Smooth muscle cell (in vitro differentiated cells): ENCODE results near the gene SIAE. TPM values are rescaled to one million over a fixed set of nuclear protein-coding genes. Genes with fewer than 3 reads are reported as not detected.

Experiments
- DNase-seq: peaks from one replicate; lab custom pipeline; 2025; ENCODE audit not compliant: unreplicated experiment; lab: John Stamatoyannopoulos, UW
- H2AFZ ChIP-seq: fragments of 200-600 bp; sonication (generic); 2 replicates; pipeline ENCODE4 v1.6.0; 2016; ENCODE audit warnings: antibody characterized with exemption, low read depth, mild to moderate bottlenecking
- H3F3A ChIP-seq: fragments of 200-600 bp; sonication (generic); 2 replicates; pipeline ENCODE4 v1.6.0; 2017; ENCODE audit warnings: antibody characterized with exemption, low read depth
- H3K27ac ChIP-seq: fragments of 200-600 bp; sonication (generic); 2 replicates; pipeline ENCODE4 v1.5.1; 2016; ENCODE audit warnings: low read depth, mild to moderate bottlenecking
- H3K27me3 ChIP-seq: fragments of 200-600 bp; sonication (generic); 2 replicates; pipeline ENCODE4 v1.6.1; 2016; ENCODE audit warnings: low read depth, mild to moderate bottlenecking
- H3K36me3 ChIP-seq: fragments of 200-600 bp; sonication (generic); 2 replicates; pipeline ENCODE4 v1.5.1; 2016; ENCODE audit warnings: low read depth
- H3K4me1 ChIP-seq: fragments of 200-600 bp; sonication (generic); 2 replicates; pipeline ENCODE4 v1.5.1; 2016; ENCODE audit warnings: low read depth
- H3K4me2 ChIP-seq: fragments of 200-600 bp; sonication (generic); 2 replicates; pipeline ENCODE4 v1.6.0; 2016; ENCODE audit warnings: mild to moderate bottlenecking
- H3K4me3 ChIP-seq: fragments of 200-600 bp; sonication (generic); 2 replicates; pipeline ENCODE4 v1.5.1; 2016; ENCODE audit warnings: mild to moderate bottlenecking
- H3K79me2 ChIP-seq: fragments of 200-600 bp; sonication (generic); 2 replicates; pipeline ENCODE4 v1.6.0; 2016; ENCODE audit warnings: low read depth, mild to moderate bottlenecking
- H3K9ac ChIP-seq: fragments of 200-600 bp; sonication (generic); 2 replicates; pipeline ENCODE4 v1.6.0; 2016; ENCODE audit warnings: low read depth
- H3K9me3 ChIP-seq: fragments of 200-600 bp; sonication (generic); replicated peaks from 2 replicates; pipeline ENCODE4 v1.5.1; 2016; ENCODE audit warnings: low read depth
- H4K20me1 ChIP-seq: fragments of 200-600 bp; sonication (generic); 2 replicates; pipeline ENCODE4 v1.6.0; 2016; ENCODE audit warnings: low read depth
- WGBS: methylation state at CpG from one replicate; pipeline ENCODE4 v1.1.7; 2016; ENCODE audit warnings: low lambda C conversion rate; 5-methylcytosine and 5-hydroxymethylcytosine counted together
- polyA plus RNA-seq: library from polyadenylated mRNA; unstranded; fragments of >200 nt; fragmentation: Nextera tagmentation; extraction: Ambion mirVana; gene quantifications from 2 replicates; pipeline ENCODE4 v1.2.1, GENCODE V29; 2016
- total RNA-seq: library from RNA; depleted of rRNA; stranded (reverse); fragments of >200 nt; gene quantifications from 2 replicates; pipeline ENCODE4 v1.2.3, GENCODE V29; 2014
- TF ChIP-seq, protein P1 (sequence below): fragments of 200-600 bp; sonication (generic); IDR thresholded peaks from 2 replicates; pipeline ENCODE4 v1.5.1; 2017; ENCODE audit warnings: borderline replicate concordance, mild to moderate bottlenecking, antibody characterized with exemption; ENCODE audit not compliant: insufficient read depth, poor library complexity, severe bottlenecking

Gene SIAE
- total and polyA plus RNA-seq, 2 experiments from 2014 or later, result 11.5 to 12.5 TPM

DNA sequence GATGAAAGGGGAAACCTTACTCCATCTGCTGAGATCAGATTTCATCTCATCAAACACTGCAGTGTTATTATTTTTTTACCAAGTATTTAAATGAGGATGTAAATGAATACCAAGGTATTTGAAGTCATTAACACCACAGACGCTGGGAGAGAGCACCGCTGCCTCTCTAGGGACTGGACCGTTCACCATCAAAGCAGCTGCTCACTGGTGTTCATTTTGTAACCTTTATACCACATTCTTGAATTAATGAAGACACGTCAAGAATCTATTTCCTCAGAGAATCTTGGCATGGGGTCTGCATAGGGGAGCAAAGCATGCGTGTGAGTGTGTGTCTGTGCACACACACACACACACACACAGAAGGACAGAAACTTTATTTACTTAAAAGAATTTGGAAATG is 15.6 kb downstream of the SIAE start:
- no peak overlapping the region for H3K9ac ChIP-seq
- no peak for DNase-seq
- no peak overlapping the region for H3K4me2 ChIP-seq
- no peaks in the 10 kb centered on the region for H3K36me3 ChIP-seq
- H3K27ac ChIP-seq, result no peak overlapping the region
- no peaks in the 10 kb centered on the region for H3K9me3 ChIP-seq
- no peaks in the 10 kb centered on the region for H4K20me1 ChIP-seq
- WGBS, result 76% methylated on average over 5 of the region's 5 CpGs
- H3F3A ChIP-seq, result no peaks in the 10 kb centered on the region
- TF ChIP-seq, protein P1, sequence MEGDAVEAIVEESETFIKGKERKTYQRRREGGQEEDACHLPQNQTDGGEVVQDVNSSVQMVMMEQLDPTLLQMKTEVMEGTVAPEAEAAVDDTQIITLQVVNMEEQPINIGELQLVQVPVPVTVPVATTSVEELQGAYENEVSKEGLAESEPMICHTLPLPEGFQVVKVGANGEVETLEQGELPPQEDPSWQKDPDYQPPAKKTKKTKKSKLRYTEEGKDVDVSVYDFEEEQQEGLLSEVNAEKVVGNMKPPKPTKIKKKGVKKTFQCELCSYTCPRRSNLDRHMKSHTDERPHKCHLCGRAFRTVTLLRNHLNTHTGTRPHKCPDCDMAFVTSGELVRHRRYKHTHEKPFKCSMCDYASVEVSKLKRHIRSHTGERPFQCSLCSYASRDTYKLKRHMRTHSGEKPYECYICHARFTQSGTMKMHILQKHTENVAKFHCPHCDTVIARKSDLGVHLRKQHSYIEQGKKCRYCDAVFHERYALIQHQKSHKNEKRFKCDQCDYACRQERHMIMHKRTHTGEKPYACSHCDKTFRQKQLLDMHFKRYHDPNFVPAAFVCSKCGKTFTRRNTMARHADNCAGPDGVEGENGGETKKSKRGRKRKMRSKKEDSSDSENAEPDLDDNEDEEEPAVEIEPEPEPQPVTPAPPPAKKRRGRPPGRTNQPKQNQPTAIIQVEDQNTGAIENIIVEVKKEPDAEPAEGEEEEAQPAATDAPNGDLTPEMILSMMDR, result no peak
- no peak overlapping the region for H2AFZ ChIP-seq
- peaks cover 5% of the 10 kb centered on the region for H3K4me1 ChIP-seq
- H3K27me3 ChIP-seq, result no peaks in the 10 kb centered on the region
- no peaks in the 10 kb centered on the region for H3K79me2 ChIP-seq
- no peak overlapping the region for H3K4me3 ChIP-seq

DNA sequence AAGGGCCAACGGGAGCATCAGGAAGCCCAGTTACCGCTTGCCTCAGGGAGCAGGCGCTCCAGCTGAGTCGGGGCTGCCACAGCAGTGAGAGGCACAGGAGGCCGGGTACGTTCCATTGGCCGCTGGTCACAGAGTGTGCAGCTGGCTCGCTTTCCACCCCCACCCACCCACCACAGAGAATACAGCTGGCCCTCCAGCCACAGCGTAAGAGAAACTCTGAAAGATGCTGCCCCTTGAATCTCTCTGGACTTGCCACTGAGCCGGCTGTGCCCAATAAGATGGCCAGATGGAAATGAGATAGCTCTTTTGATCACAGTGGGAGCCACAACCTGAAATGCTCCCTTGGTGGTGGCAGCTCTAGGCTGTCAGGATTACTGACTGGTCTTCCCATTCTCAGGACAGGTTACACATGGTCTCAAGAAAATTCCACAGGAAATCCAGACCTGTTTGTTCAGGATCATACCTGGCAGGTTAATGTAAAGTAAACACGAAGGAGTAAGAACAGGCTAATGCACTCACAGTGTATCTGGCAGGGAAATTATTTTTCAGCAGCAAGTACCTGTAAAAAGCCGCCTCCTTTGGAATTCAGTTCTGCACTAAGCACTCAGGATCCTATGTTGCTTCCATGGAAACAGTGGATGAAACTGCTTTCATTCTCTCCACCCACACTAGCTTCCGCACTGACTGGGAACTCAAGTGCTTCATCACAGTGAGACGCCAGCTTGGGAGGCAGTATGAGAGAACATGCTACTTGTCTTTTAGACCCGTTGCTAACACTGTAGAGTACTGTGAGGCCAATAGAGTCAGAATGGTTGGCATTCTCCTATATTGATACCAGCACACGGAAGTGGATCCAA is 16.5 kb downstream of the SIAE start:
- H2AFZ ChIP-seq, result no peak overlapping the region
- H3F3A ChIP-seq, result no peaks in the 10 kb centered on the region
- peaks cover 5% of the 10 kb centered on the region for H3K4me1 ChIP-seq
- TF ChIP-seq, protein P1, result no peak
- no peak overlapping the region for H3K4me3 ChIP-seq
- no peak overlapping the region for H3K4me2 ChIP-seq
- H3K27ac ChIP-seq, result no peak overlapping the region
- H3K79me2 ChIP-seq, result no peaks in the 10 kb centered on the region
- no peaks in the 10 kb centered on the region for H3K9me3 ChIP-seq
- H3K27me3 ChIP-seq, result no peaks in the 10 kb centered on the region
- WGBS, result 48% methylated on average over 16 of the region's 16 CpGs
- no peak overlapping the region for H3K9ac ChIP-seq
- no peaks in the 10 kb centered on the region for H4K20me1 ChIP-seq
- H3K36me3 ChIP-seq, result no peaks in the 10 kb centered on the region
- no peak for DNase-seq

DNA sequence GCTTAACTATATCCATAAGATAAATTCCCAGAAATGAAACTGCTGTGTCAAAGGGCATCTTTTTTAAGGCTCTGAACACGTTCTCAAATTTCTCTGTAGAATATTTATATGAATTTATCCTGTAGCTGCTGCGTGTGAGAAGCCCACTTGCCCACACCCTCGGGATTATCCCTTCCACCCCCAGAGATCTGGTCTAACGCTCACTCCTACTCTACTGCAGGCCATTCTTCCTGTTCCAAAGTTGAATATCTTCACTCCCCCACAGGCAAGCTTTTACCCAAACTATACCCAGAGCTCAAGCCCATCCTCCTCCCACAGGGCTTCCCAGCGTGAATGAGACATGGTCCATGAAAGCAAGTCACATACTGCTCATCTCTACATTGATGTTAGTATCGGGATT is 24.9 kb downstream of the SIAE start:
- no peaks in the 10 kb centered on the region for H3K36me3 ChIP-seq
- no peak for DNase-seq
- H3K9me3 ChIP-seq, result no peaks in the 10 kb centered on the region
- no peak overlapping the region for H3K27ac ChIP-seq
- H3K79me2 ChIP-seq, result no peaks in the 10 kb centered on the region
- no peaks in the 10 kb centered on the region for H3K27me3 ChIP-seq
- no peaks in the 10 kb centered on the region for H4K20me1 ChIP-seq
- peaks cover 6% of the 10 kb centered on the region for H3F3A ChIP-seq
- TF ChIP-seq, protein P1, result no peak
- 63% methylated on average over 6 of the region's 6 CpGs for WGBS
- peaks cover 5% of the 10 kb centered on the region for H3K4me1 ChIP-seq
- no peak overlapping the region for H2AFZ ChIP-seq
- H3K9ac ChIP-seq, result no peak overlapping the region
- no peak overlapping the region for H3K4me2 ChIP-seq
- H3K4me3 ChIP-seq, result no peak overlapping the region

DNA sequence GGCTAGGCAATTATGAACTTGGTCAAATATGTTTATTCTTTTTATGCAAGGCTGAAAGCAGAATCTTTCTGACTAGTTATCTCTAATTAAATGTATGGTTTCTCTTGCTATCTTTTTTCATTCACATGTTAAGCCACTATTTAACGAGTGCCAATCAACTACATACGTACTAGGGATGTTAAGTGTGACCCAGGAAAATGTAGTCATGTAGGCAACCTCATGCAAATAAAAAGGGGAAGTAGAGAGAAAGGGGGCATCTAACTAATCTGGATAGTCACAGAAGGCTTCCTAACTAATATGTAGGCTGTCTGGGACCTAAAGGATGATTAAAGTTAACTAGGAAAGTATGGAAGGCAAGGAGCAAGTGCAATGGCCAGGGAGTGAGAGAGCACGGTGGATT is 27.4 kb downstream of the SIAE start:
- 92% methylated on average over 3 of the region's 3 CpGs for WGBS
- Histone ChIP-seq H2AFZ (no peak overlapping the region), H3K36me3 (no peaks in the 10 kb centered on the region), H3K27me3 (no peaks in the 10 kb centered on the region), H3K9ac (no peak overlapping the region), H3K4me1 (peaks cover 5% of the 10 kb centered on the region), H3K4me3 (no peak overlapping the region), H3K9me3 (no peaks in the 10 kb centered on the region), H3K79me2 (no peaks in the 10 kb centered on the region), H3K4me2 (no peak overlapping the region), H3F3A (peaks cover 6% of the 10 kb centered on the region), H4K20me1 (no peaks in the 10 kb centered on the region), H3K27ac (no peak overlapping the region)
- no peak for DNase-seq
- TF ChIP-seq, protein P1, result no peak
